ENCODE results near the gene STH. TPM values are rescaled to one million over a fixed set of nuclear protein-coding genes. Genes with fewer than 3 reads are reported as not detected.

Gene STH
- total RNA-seq, 1 donor from 2014 or later: not detected

GRCh38 chr17:45992175-45992574 is 6.9 kb upstream of the STH start:
- H3K4me1 ChIP-seq: peaks cover 18% of the 10 kb centered on the region
- peaks cover 13% of the 10 kb centered on the region for H3K4me1 Mint-ChIP-seq
- H3F3A ChIP-seq (ENCODE audit: low read depth): peaks cover 14% of the 10 kb centered on the region
- H3K9me3 Mint-ChIP-seq: no peaks in the 10 kb centered on the region
- no peak overlapping the region for H3K27ac Mint-ChIP-seq
- H4K20me1 ChIP-seq (ENCODE audit: low read depth): no peaks in the 10 kb centered on the region
- H2AFZ ChIP-seq (replicated peaks): no peak overlapping the region
- no peaks in the 10 kb centered on the region for H3K9me3 ChIP-seq (ENCODE audit: low read depth)
- no peak overlapping the region for H3K27ac ChIP-seq
- peaks cover 3% of the 10 kb centered on the region for H3K27me3 Mint-ChIP-seq (ENCODE audit: insufficient read depth, low read depth)
- H3K4me3 Mint-ChIP-seq: no peak overlapping the region
- no peak overlapping the region for H3K4me2 ChIP-seq
- H3K9ac ChIP-seq: no peak overlapping the region
- TF ChIP-seq EZH2phosphoT487 (IDR thresholded peaks at IDR 0.05): no peak
- TF ChIP-seq CTCF (IDR thresholded peaks at IDR 0.05): no peak
- no peak for TF ChIP-seq EZH2 (IDR thresholded peaks at IDR 0.05)
- H3K36me3 Mint-ChIP-seq: no peaks in the 10 kb centered on the region
- no peaks in the 10 kb centered on the region for H3K36me3 ChIP-seq
- no peak overlapping the region for H3K4me3 ChIP-seq
- H3K27me3 ChIP-seq: no peaks in the 10 kb centered on the region
- DNase-seq (ENCODE audit: low spot score): no peak
- H3K79me2 ChIP-seq (ENCODE audit: low read depth): no peaks in the 10 kb centered on the region

- no peak overlapping the region for H3K4me2 ChIP-seq
- H3K4me1 ChIP-seq: peaks cover 18% of the 10 kb centered on the region
- H3K27ac Mint-ChIP-seq: no peak overlapping the region
- no peak for TF ChIP-seq EZH2 (IDR thresholded peaks at IDR 0.05)
- no peaks in the 10 kb centered on the region for H3K9me3 ChIP-seq (ENCODE audit: low read depth)
- no peak overlapping the region for H2AFZ ChIP-seq (replicated peaks)
- H3K9me3 Mint-ChIP-seq: no peaks in the 10 kb centered on the region
- H3K4me3 ChIP-seq: no peak overlapping the region
- H3K4me1 Mint-ChIP-seq: peaks cover 13% of the 10 kb centered on the region
- H3K4me3 Mint-ChIP-seq: no peak overlapping the region
- H3F3A ChIP-seq (ENCODE audit: low read depth): peaks cover 14% of the 10 kb centered on the region
- no peaks in the 10 kb centered on the region for H3K36me3 ChIP-seq
- DNase-seq (ENCODE audit: low spot score): peak; percentile 34
- no peak overlapping the region for H3K27ac ChIP-seq
- H3K27me3 ChIP-seq: no peaks in the 10 kb centered on the region
- no peaks in the 10 kb centered on the region for H4K20me1 ChIP-seq (ENCODE audit: low read depth)
- H3K9ac ChIP-seq: no peak overlapping the region
- no peaks in the 10 kb centered on the region for H3K36me3 Mint-ChIP-seq
- no peaks in the 10 kb centered on the region for H3K79me2 ChIP-seq (ENCODE audit: low read depth)
- H3K27me3 Mint-ChIP-seq (ENCODE audit: insufficient read depth, low read depth): peaks cover 3% of the 10 kb centered on the region
Measured at GRCh38 chr17:45992904-45993303, 6.1 kb upstream of the STH start.

GRCh38 chr17:45993962-45994627 is 5.0 kb upstream of the STH start:
- H3K9ac ChIP-seq: no peak overlapping the region
- Mint-ChIP-seq H3K9me3 (no peaks in the 10 kb centered on the region), H3K27me3 (ENCODE audit: insufficient read depth, low read depth) (peaks cover 6% of the 10 kb centered on the region), H3K4me3 (peak overlapping the region; percentile 41), H3K36me3 (no peaks in the 10 kb centered on the region), H3K4me1 (peaks cover 13% of the 10 kb centered on the region), H3K27ac (peak overlapping the region; percentile 69)
- H3K36me3 ChIP-seq: no peaks in the 10 kb centered on the region
- H3K79me2 ChIP-seq (ENCODE audit: low read depth): no peaks in the 10 kb centered on the region
- H3K4me2 ChIP-seq: peak overlapping the region; percentile 42
- H3K9me3 ChIP-seq (ENCODE audit: low read depth): no peaks in the 10 kb centered on the region
- H3K27ac ChIP-seq: no peak overlapping the region
- H3K4me1 ChIP-seq: peaks cover 18% of the 10 kb centered on the region
- no peaks in the 10 kb centered on the region for H4K20me1 ChIP-seq (ENCODE audit: low read depth)
- no peak overlapping the region for H3K4me3 ChIP-seq
- no peaks in the 10 kb centered on the region for H3K27me3 ChIP-seq
- peaks cover 14% of the 10 kb centered on the region for H3F3A ChIP-seq (ENCODE audit: low read depth)
- TF ChIP-seq CTCF (IDR thresholded peaks at IDR 0.05) (no peak), EZH2phosphoT487 (IDR thresholded peaks at IDR 0.05) (no peak), EZH2 (IDR thresholded peaks at IDR 0.05) (no peak)
- H2AFZ ChIP-seq (replicated peaks): no peak overlapping the region
- peak; percentile 37 for DNase-seq (ENCODE audit: low spot score)

GRCh38 chr17:45994987-45995386 is 4.1 kb upstream of the STH start:
- Histone ChIP-seq H3F3A (ENCODE audit: low read depth) (peaks cover 14% of the 10 kb centered on the region), H3K27ac (no peak overlapping the region), H2AFZ (replicated peaks) (no peak overlapping the region), H3K4me1 (peaks cover 18% of the 10 kb centered on the region), H3K36me3 (no peaks in the 10 kb centered on the region), H3K9ac (no peak overlapping the region), H3K79me2 (ENCODE audit: low read depth) (no peaks in the 10 kb centered on the region), H4K20me1 (ENCODE audit: low read depth) (no peaks in the 10 kb centered on the region), H3K27me3 (no peaks in the 10 kb centered on the region), H3K4me3 (no peak overlapping the region), H3K4me2 (no peak overlapping the region), H3K9me3 (ENCODE audit: low read depth) (no peaks in the 10 kb centered on the region)
- no peaks in the 10 kb centered on the region for H3K36me3 Mint-ChIP-seq
- no peaks in the 10 kb centered on the region for H3K9me3 Mint-ChIP-seq
- H3K27ac Mint-ChIP-seq: no peak overlapping the region
- no peak for TF ChIP-seq CTCF (IDR thresholded peaks at IDR 0.05)
- peaks cover 13% of the 10 kb centered on the region for H3K4me1 Mint-ChIP-seq
- no peak overlapping the region for H3K4me3 Mint-ChIP-seq
- peaks cover 10% of the 10 kb centered on the region for H3K27me3 Mint-ChIP-seq (ENCODE audit: insufficient read depth, low read depth)
- no peak for DNase-seq (ENCODE audit: low spot score)

Data from neural progenitor cell (in vitro differentiated cells).